H1 (cell line): ENCODE measurements around the gene KRTAP4-1. TPM values are rescaled to one million over a fixed set of nuclear protein-coding genes. Genes with fewer than 3 reads are reported as not detected.

Experiments
- CREB1 ChIP-seq: IDR thresholded peaks from 2 replicates; pipeline ENCODE4 v1.6.1; 2012; ENCODE audit warnings: inconsistent platforms
- CTBP2 ChIP-seq: IDR thresholded peaks from 2 replicates; pipeline ENCODE4 v1.7.0; 2011; ENCODE audit warnings: borderline replicate concordance, mild to moderate bottlenecking, moderate library complexity, mixed read lengths, low read length; ENCODE audit not compliant: insufficient read depth, insufficient read length
- EGR1 ChIP-seq: IDR thresholded peaks from 2 replicates; pipeline ENCODE4 v1.6.1; 2011; ENCODE audit warnings: low read depth, low read length, borderline replicate concordance
- RFX5 ChIP-seq: IDR thresholded peaks from 2 replicates; pipeline ENCODE4 v1.6.1; 2011; ENCODE audit warnings: low read depth, low read length, improper control_type of control experiment, borderline replicate concordance
- polyA plus RNA-seq, 7 experiments: library from polyadenylated mRNA; depleted of rRNA in 3 of 7; stranded (reverse) in 5 of 7; unstranded in 2 of 7; fragments of >200 nt in 5 of 7; fragments of 200-250 nt in 2 of 7; gene quantifications; 1 replicate in 5 of 7; 2 replicates in 1 of 7; 4 replicates in 1 of 7; pipeline versions ENCODE4 v1.2.1 to v1.2.3, GENCODE V29; 2011 to 2013; ENCODE audit warnings: missing spikeins in 2 of 7, mixed read lengths in 2 of 7
- total RNA-seq: library from RNA; stranded (reverse); fragmentation: NEBNext Ultra II Directional; extraction: Animal tissue kit (Norgen Biotek cat#: 25700); gene quantifications from 2 replicates; pipeline ENCODE4 v1.2.1, GENCODE V29; 2021

The KRTAP4-1 gene
- total and polyA plus RNA-seq, 2 of the 8 experiments (the other 6 are each of a cell fraction or from before 2014, with no cell fraction given) = not detected

- TF ChIP-seq CTBP2 (no peak), RFX5 (no peak), CREB1 (no peak), EGR1 (no peak)
Measured at GRCh38 chr17:41177727-41178271, 6.9 kb downstream of the KRTAP4-1 start, which contains the start of gene KRTAP4-2 (continued).
